GM23338 (cell line): ENCODE data around the gene SGK1.

Source experiments
- CTCF ChIP-seq, 2 experiments: fragments of 200-600 bp in 1 of 2; sonication (generic) in 1 of 2; conservative IDR thresholded peaks; 2 replicates each; pipeline versions ENCODE4 v1.5.1 to v1.6.1; 2016 to 2017; ENCODE audit warnings: antibody characterized with exemption in 2 of 2, low read depth in 2 of 2, mild to moderate bottlenecking in 2 of 2, moderate library complexity in 1 of 2
- ETS1 ChIP-seq: IDR thresholded peaks from 2 replicates; pipeline ENCODE4 v1.6.1; 2016; ENCODE audit warnings: antibody characterized with exemption
- STAT1 ChIP-seq: IDR thresholded peaks from one replicate; pipeline ENCODE4 v1.6.1; 2016; ENCODE audit warnings: antibody characterized with exemption; ENCODE audit not compliant: unreplicated experiment
- TF ChIP-seq, protein P1 (sequence below): IDR thresholded peaks from one replicate; pipeline ENCODE4 v1.6.1; 2018; ENCODE audit warnings: antibody characterized with exemption; ENCODE audit not compliant: unreplicated experiment
- TF ChIP-seq, protein P2 (sequence below): fragments of 250-450 bp; sonication (Bioruptor Pico); IDR thresholded peaks from 2 replicates; pipeline ENCODE4 v1.5.0; 2020; ENCODE audit warnings: mild to moderate bottlenecking, moderate library complexity

DNA sequence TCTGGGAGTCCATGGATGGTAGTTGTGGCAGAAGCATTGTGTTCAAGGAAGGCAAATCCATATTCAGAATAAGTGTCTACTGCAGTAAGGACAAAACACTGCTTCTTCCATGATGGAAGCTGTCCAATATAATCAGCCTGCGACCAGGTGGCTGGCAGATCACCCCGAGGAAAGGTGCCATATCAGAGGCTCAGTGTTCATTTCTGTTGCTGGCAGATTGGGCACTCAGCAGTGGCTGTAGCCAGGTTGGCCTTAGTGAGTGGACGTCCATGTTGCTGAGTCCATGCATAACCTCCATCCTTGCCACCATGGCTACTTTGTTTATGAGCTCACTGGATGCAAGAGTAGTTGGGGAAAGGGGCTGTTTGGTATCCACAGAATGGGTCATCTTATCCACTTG is 130.2 kb downstream of the SGK1 start:
- TF ChIP-seq CTCF (conservative IDR thresholded peaks at IDR 0.05; ENCODE audit: low read depth in 2 of 2), result no peak
- TF ChIP-seq, protein P1, sequence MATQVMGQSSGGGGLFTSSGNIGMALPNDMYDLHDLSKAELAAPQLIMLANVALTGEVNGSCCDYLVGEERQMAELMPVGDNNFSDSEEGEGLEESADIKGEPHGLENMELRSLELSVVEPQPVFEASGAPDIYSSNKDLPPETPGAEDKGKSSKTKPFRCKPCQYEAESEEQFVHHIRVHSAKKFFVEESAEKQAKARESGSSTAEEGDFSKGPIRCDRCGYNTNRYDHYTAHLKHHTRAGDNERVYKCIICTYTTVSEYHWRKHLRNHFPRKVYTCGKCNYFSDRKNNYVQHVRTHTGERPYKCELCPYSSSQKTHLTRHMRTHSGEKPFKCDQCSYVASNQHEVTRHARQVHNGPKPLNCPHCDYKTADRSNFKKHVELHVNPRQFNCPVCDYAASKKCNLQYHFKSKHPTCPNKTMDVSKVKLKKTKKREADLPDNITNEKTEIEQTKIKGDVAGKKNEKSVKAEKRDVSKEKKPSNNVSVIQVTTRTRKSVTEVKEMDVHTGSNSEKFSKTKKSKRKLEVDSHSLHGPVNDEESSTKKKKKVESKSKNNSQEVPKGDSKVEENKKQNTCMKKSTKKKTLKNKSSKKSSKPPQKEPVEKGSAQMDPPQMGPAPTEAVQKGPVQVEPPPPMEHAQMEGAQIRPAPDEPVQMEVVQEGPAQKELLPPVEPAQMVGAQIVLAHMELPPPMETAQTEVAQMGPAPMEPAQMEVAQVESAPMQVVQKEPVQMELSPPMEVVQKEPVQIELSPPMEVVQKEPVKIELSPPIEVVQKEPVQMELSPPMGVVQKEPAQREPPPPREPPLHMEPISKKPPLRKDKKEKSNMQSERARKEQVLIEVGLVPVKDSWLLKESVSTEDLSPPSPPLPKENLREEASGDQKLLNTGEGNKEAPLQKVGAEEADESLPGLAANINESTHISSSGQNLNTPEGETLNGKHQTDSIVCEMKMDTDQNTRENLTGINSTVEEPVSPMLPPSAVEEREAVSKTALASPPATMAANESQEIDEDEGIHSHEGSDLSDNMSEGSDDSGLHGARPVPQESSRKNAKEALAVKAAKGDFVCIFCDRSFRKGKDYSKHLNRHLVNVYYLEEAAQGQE, result no peak
- TF ChIP-seq STAT1, result no peak
- TF ChIP-seq ETS1, result no peak
- TF ChIP-seq, protein P2, sequence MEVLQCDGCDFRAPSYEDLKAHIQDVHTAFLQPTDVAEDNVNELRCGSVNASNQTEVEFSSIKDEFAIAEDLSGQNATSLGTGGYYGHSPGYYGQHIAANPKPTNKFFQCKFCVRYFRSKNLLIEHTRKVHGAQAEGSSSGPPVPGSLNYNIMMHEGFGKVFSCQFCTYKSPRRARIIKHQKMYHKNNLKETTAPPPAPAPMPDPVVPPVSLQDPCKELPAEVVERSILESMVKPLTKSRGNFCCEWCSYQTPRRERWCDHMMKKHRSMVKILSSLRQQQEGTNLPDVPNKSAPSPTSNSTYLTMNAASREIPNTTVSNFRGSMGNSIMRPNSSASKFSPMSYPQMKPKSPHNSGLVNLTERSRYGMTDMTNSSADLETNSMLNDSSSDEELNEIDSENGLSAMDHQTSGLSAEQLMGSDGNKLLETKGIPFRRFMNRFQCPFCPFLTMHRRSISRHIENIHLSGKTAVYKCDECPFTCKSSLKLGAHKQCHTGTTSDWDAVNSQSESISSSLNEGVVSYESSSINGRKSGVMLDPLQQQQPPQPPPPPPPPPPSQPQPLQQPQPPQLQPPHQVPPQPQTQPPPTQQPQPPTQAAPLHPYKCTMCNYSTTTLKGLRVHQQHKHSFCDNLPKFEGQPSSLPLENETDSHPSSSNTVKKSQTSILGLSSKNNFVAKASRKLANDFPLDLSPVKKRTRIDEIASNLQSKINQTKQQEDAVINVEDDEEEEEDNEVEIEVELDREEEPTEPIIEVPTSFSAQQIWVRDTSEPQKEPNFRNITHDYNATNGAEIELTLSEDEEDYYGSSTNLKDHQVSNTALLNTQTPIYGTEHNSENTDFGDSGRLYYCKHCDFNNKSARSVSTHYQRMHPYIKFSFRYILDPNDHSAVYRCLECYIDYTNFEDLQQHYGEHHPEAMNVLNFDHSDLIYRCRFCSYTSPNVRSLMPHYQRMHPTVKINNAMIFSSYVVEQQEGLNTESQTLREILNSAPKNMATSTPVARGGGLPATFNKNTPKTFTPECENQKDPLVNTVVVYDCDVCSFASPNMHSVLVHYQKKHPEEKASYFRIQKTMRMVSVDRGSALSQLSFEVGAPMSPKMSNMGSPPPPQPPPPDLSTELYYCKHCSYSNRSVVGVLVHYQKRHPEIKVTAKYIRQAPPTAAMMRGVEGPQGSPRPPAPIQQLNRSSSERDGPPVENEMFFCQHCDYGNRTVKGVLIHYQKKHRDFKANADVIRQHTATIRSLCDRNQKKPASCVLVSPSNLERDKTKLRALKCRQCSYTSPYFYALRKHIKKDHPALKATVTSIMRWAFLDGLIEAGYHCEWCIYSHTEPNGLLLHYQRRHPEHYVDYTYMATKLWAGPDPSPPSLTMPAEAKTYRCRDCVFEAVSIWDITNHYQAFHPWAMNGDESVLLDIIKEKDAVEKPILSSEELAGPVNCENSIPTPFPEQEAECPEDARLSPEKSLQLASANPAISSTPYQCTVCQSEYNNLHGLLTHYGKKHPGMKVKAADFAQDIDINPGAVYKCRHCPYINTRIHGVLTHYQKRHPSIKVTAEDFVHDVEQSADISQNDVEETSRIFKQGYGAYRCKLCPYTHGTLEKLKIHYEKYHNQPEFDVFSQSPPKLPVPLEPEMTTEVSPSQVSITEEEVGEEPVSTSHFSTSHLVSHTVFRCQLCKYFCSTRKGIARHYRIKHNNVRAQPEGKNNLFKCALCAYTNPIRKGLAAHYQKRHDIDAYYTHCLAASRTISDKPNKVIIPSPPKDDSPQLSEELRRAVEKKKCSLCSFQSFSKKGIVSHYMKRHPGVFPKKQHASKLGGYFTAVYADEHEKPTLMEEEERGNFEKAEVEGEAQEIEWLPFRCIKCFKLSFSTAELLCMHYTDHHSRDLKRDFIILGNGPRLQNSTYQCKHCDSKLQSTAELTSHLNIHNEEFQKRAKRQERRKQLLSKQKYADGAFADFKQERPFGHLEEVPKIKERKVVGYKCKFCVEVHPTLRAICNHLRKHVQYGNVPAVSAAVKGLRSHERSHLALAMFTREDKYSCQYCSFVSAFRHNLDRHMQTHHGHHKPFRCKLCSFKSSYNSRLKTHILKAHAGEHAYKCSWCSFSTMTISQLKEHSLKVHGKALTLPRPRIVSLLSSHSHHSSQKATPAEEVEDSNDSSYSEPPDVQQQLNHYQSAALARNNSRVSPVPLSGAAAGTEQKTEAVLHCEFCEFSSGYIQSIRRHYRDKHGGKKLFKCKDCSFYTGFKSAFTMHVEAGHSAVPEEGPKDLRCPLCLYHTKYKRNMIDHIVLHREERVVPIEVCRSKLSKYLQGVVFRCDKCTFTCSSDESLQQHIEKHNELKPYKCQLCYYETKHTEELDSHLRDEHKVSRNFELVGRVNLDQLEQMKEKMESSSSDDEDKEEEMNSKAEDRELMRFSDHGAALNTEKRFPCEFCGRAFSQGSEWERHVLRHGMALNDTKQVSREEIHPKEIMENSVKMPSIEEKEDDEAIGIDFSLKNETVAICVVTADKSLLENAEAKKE (CRISPR knock-in tag), result no peak
